ENCODE measurements around the gene FOXF1.
A peak's percentile ranks its signal among the peaks of the same experiment; 100 is the strongest.

Gene FOXF1

DNA sequence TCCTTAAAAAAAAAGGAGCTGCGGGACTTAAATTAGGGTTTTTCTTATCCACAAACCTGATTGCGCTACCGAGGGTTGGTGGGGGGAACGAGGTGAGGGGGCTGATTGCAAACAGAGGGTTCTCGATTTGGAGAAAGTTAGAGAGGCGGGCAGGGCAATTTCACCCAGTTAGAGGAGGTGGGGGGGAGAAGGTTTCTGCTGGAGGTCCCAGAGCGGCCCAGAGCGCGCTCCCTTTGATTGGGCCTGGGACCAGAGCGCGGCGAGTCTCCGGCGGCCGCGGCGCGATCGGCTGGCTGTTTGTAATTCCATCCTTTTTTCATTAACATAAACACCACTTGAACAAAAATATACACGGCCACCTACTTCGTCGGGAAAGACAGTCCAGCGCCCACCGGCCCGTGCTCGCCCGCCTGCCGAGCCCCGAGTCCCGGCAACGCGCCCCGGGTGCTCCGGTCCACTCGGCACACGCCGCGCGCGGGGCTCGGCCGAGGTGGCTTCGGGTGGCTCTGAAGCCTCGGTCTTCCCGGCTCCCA is 13.3 kb upstream of the FOXF1 start:
- DNase-seq, result no peak
- Histone ChIP-seq H3K9me3 (no peaks in the 10 kb centered on the region), H3K27me3 (peaks cover 99% of the 10 kb centered on the region), H3K36me3 (no peaks in the 10 kb centered on the region), H3K4me1 (no peaks in the 10 kb centered on the region), H3K4me3 (ENCODE audit: low read depth, low read length) (no peak overlapping the region)
- TF ChIP-seq, protein P1, sequence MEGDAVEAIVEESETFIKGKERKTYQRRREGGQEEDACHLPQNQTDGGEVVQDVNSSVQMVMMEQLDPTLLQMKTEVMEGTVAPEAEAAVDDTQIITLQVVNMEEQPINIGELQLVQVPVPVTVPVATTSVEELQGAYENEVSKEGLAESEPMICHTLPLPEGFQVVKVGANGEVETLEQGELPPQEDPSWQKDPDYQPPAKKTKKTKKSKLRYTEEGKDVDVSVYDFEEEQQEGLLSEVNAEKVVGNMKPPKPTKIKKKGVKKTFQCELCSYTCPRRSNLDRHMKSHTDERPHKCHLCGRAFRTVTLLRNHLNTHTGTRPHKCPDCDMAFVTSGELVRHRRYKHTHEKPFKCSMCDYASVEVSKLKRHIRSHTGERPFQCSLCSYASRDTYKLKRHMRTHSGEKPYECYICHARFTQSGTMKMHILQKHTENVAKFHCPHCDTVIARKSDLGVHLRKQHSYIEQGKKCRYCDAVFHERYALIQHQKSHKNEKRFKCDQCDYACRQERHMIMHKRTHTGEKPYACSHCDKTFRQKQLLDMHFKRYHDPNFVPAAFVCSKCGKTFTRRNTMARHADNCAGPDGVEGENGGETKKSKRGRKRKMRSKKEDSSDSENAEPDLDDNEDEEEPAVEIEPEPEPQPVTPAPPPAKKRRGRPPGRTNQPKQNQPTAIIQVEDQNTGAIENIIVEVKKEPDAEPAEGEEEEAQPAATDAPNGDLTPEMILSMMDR (IDR thresholded peaks at IDR 0.05; ENCODE audit: low read depth, low read length), result no peak

DNA sequence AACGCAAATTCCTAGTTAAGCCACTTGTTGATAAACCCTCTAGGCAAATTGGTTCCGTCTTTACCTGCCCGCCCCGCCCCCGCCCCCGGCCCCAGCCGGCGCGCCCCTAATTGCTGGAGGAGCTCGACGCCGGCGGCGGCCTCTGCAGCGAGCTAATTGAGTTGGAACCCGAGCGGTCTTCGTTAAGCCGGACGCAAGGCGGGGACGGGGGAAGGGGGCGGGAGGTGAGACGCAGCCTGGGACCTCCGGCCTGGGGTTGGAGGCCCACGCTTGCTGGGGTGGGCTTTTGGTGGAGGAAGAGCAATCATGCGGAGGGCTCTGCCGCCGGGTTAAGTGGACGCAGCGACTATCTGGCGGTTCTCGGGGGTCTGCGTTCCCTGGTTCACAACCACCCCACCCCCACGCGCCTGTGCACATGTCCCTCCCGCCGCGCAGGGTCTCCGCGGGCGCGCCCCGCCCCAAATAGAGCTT is 12.7 kb upstream of the FOXF1 start:
- no peaks in the 10 kb centered on the region for H3K9me3 ChIP-seq
- no peaks in the 10 kb centered on the region for H3K4me1 ChIP-seq
- DNase-seq, result no peak
- peaks cover 99% of the 10 kb centered on the region for H3K27me3 ChIP-seq
- no peak overlapping the region for H3K4me3 ChIP-seq (ENCODE audit: low read depth, low read length)
- TF ChIP-seq, protein P1 (IDR thresholded peaks at IDR 0.05; ENCODE audit: low read depth, low read length), result no peak
- H3K36me3 ChIP-seq, result no peaks in the 10 kb centered on the region

- Histone ChIP-seq H3K9me3 (no peaks in the 10 kb centered on the region), H3K4me1 (no peaks in the 10 kb centered on the region), H3K4me3 (ENCODE audit: low read depth, low read length) (no peak overlapping the region), H3K36me3 (no peaks in the 10 kb centered on the region), H3K27me3 (peaks cover 99% of the 10 kb centered on the region)
- no peak for DNase-seq
- TF ChIP-seq, protein P1 (IDR thresholded peaks at IDR 0.05; ENCODE audit: low read depth, low read length), result 0 out of 2 replicates have a peak, but pooled peaks have one; percentile 8
Measured at GRCh38 chr16:86498155-86498670, 12.1 kb upstream of the FOXF1 start.

DNA sequence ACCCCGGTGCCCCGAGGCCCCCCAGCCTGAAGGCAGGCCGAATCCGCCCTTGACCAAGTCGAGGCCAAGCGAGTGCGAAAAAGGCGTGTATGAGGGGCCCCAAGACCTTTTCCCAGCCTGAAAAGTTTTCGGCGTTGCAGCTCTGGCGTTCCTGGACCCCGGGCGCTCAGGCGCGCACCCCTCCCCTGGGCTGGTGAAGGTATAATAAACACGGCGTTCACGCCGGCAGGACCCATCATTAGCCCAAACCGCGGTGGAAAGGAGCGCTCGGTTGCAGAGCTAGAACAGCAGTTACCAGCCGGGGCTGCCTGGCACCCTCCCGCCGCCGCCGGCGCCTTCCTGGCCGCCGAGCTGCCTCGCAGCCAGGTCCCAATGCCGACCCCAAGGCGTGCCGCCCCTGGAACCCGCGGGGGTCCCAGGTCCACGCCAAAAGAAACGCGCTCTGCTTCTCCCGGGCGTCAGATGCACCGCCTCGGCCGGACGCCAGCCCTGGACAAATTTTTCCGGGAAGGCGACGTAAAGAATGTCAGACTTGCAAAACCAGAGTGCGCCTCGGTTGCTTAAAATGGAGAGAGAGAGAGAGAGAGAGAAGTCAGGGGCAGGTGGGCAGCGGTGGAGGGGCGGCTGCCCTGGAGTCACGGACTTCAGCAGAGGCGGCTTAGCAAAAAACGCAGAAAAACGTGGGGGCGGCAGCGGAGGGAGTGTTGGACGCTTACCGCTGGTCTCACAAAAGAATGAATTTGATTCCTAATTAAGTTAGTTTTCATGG is 11.5 kb upstream of the FOXF1 start:
- H3K4me3 ChIP-seq (ENCODE audit: low read depth, low read length), result no peak overlapping the region
- no peak for DNase-seq
- peaks cover 99% of the 10 kb centered on the region for H3K27me3 ChIP-seq
- TF ChIP-seq, protein P1 (IDR thresholded peaks at IDR 0.05; ENCODE audit: low read depth, low read length), result no peak
- H3K9me3 ChIP-seq, result no peaks in the 10 kb centered on the region
- H3K4me1 ChIP-seq, result no peaks in the 10 kb centered on the region
- H3K36me3 ChIP-seq, result no peaks in the 10 kb centered on the region

GRCh38 chr16:86499440-86499786 is 10.9 kb upstream of the FOXF1 start:
- Histone ChIP-seq H3K9me3 (no peaks in the 10 kb centered on the region), H3K4me3 (ENCODE audit: low read depth, low read length) (no peak overlapping the region), H3K4me1 (no peaks in the 10 kb centered on the region), H3K36me3 (no peaks in the 10 kb centered on the region), H3K27me3 (peaks cover 99% of the 10 kb centered on the region)
- no peak for DNase-seq
- TF ChIP-seq, protein P1 (IDR thresholded peaks at IDR 0.05; ENCODE audit: low read depth, low read length), result no peak
